H9 (cell line): ENCODE measurements around the gene CERK. TPM values are rescaled to one million over a fixed set of nuclear protein-coding genes. Genes with fewer than 3 reads are reported as not detected.

Experiments used
- DNase-seq: peaks from one replicate; pipeline ENCODE4 v3.0.0-alpha.2; 2017
- H2AFZ ChIP-seq: one replicate; pipeline ENCODE4 v1.6.1; 2013; ENCODE audit warnings: mild to moderate bottlenecking, low read length, control low read depth, moderate library complexity
- H2AK5ac ChIP-seq: 2 replicates; pipeline ENCODE4 v1.6.1; 2013; ENCODE audit warnings: low read length, control low read depth, mixed read lengths; ENCODE audit not compliant: insufficient read length
- H2BK120ac ChIP-seq: one replicate; pipeline ENCODE4 v1.6.1; 2013; ENCODE audit warnings: low read depth, mild to moderate bottlenecking, low read length, control low read depth, inconsistent platforms; ENCODE audit not compliant: poor library complexity, severe bottlenecking
- H2BK12ac ChIP-seq: 2 replicates; pipeline ENCODE4 v1.6.1; 2013; ENCODE audit warnings: low read length, control low read depth, mixed read lengths, low read depth; ENCODE audit not compliant: insufficient read length
- H2BK15ac ChIP-seq: 2 replicates; pipeline ENCODE4 v1.6.1; 2013; ENCODE audit warnings: low read depth, low read length, control low read depth
- H2BK20ac ChIP-seq: one replicate; pipeline ENCODE4 v1.6.1; 2013; ENCODE audit warnings: low read depth, mild to moderate bottlenecking, low read length, control low read depth, inconsistent platforms; ENCODE audit not compliant: poor library complexity, severe bottlenecking
- H2BK5ac ChIP-seq: 2 replicates; pipeline ENCODE4 v1.6.1; 2013; ENCODE audit warnings: low read length, control low read depth, mixed read lengths; ENCODE audit not compliant: insufficient read length
- H3K14ac ChIP-seq: 2 replicates; pipeline ENCODE4 v1.6.1; 2013; ENCODE audit warnings: low read length, control low read depth; ENCODE audit not compliant: insufficient read depth
- H3K18ac ChIP-seq: 2 replicates; pipeline ENCODE4 v1.6.1; 2013; ENCODE audit warnings: low read depth, mild to moderate bottlenecking, mixed read lengths, low read length, control low read depth; ENCODE audit not compliant: insufficient read length
- H3K23ac ChIP-seq: 2 replicates; pipeline ENCODE4 v1.6.1; 2013; ENCODE audit warnings: low read length, control low read depth, mixed read lengths, low read depth; ENCODE audit not compliant: insufficient read length
- H3K23me2 ChIP-seq: 2 replicates; pipeline ENCODE4 v1.6.1; 2013; ENCODE audit warnings: low read depth, mild to moderate bottlenecking, mixed read lengths, low read length, control low read depth; ENCODE audit not compliant: insufficient read length, poor library complexity, severe bottlenecking
- H3K27ac ChIP-seq: 2 replicates; pipeline ENCODE4 v1.5.1; 2013; ENCODE audit warnings: low read length, control low read depth, mixed read lengths, low read depth; ENCODE audit not compliant: insufficient read length
- H3K27me3 ChIP-seq: 2 replicates; pipeline ENCODE4 v1.6.1; 2013; ENCODE audit warnings: low read length, control low read depth, inconsistent platforms; ENCODE audit not compliant: insufficient read depth
- H3K4ac ChIP-seq: 2 replicates; pipeline ENCODE4 v1.6.1; 2013; ENCODE audit warnings: low read depth, mild to moderate bottlenecking, control low read depth, inconsistent platforms, low read length, moderate library complexity
- H3K4me1 ChIP-seq: 2 replicates; pipeline ENCODE4 v1.6.1; 2013; ENCODE audit warnings: low read length, control low read depth, inconsistent platforms; ENCODE audit not compliant: insufficient read depth
- H3K4me2 ChIP-seq: 2 replicates; pipeline ENCODE4 v1.6.1; 2013; ENCODE audit warnings: low read length, control low read depth, mixed read lengths; ENCODE audit not compliant: insufficient read length, insufficient read depth
- H3K56ac ChIP-seq: 2 replicates; pipeline ENCODE4 v1.6.1; 2013; ENCODE audit warnings: low read depth, mild to moderate bottlenecking, mixed read lengths, low read length, control low read depth; ENCODE audit not compliant: insufficient read length
- H3K79me1 ChIP-seq: 2 replicates; pipeline ENCODE4 v1.6.1; 2013; ENCODE audit warnings: low read depth, mild to moderate bottlenecking, moderate library complexity, low read length, control low read depth, inconsistent platforms; ENCODE audit not compliant: insufficient read depth, poor library complexity, severe bottlenecking
- H3K79me2 ChIP-seq: 2 replicates; pipeline ENCODE4 v1.6.1; 2013; ENCODE audit warnings: low read length, control low read depth, inconsistent platforms; ENCODE audit not compliant: insufficient read depth
- H3K9ac ChIP-seq: 2 replicates; pipeline ENCODE4 v1.6.1; 2013; ENCODE audit warnings: low read length, control low read depth, mixed read lengths; ENCODE audit not compliant: insufficient read length; ENCODE audit errors: extremely low read depth
- H3K9me3 ChIP-seq: one replicate; pipeline ENCODE4 v1.6.1; 2013; ENCODE audit warnings: low read depth, low read length, inconsistent platforms; ENCODE audit not compliant: control insufficient read depth
- H3T11ph ChIP-seq: one replicate; pipeline ENCODE4 v1.6.1; 2013; ENCODE audit warnings: mild to moderate bottlenecking, low read length, control low read depth, inconsistent platforms
- H4K20me1 ChIP-seq: one replicate; pipeline ENCODE4 v1.6.1; 2013; ENCODE audit not compliant: control insufficient read depth, insufficient read length, insufficient read depth
- H4K5ac ChIP-seq: 2 replicates; pipeline ENCODE4 v1.6.1; 2013; ENCODE audit warnings: low read depth, mild to moderate bottlenecking, mixed read lengths, low read length, control low read depth; ENCODE audit not compliant: insufficient read length
- H4K8ac ChIP-seq: replicated peaks from 2 replicates; pipeline ENCODE4 v1.6.1; 2013; ENCODE audit warnings: low read length, control low read depth, mixed read lengths, low read depth; ENCODE audit not compliant: insufficient read length
- H4K91ac ChIP-seq: 2 replicates; pipeline ENCODE4 v1.6.1; 2013; ENCODE audit warnings: low read depth, mild to moderate bottlenecking, moderate library complexity, mixed read lengths, low read length, control low read depth; ENCODE audit not compliant: insufficient read length
- H3K27ac Mint-ChIP-seq, 3 experiments: 2 replicates in 2 of 3; 3 replicates in 1 of 3; pipeline ENCODE4 v1.8.0; 2020 to 2021; ENCODE audit warnings: mixed read lengths in 3 of 3, mild to moderate bottlenecking in 1 of 3, moderate library complexity in 1 of 3
- H3K27me3 Mint-ChIP-seq: 2 replicates; pipeline ENCODE4 v1.8.0; 2021; ENCODE audit warnings: low read depth, mild to moderate bottlenecking, moderate library complexity, mixed read lengths
- H3K36me3 Mint-ChIP-seq, 3 experiments: 2 replicates in 2 of 3; 3 replicates in 1 of 3; pipeline ENCODE4 v1.8.0; 2020 to 2021; ENCODE audit warnings: low read depth in 3 of 3, mixed read lengths in 3 of 3; ENCODE audit not compliant: insufficient read depth in 1 of 3
- H3K4me1 Mint-ChIP-seq, 2 experiments: 2 replicates each; pipeline ENCODE4 v1.8.0; 2020; ENCODE audit warnings: mixed read lengths in 2 of 2
- H3K4me3 Mint-ChIP-seq, 2 experiments: 2 replicates in 1 of 2; 3 replicates in 1 of 2; pipeline ENCODE4 v1.8.0; 2020 to 2021; ENCODE audit warnings: mild to moderate bottlenecking in 2 of 2, mixed read lengths in 2 of 2, moderate library complexity in 1 of 2
- H3K9me3 Mint-ChIP-seq, 2 experiments: 2 replicates in 1 of 2; 3 replicates in 1 of 2; pipeline ENCODE4 v1.8.0; 2020; ENCODE audit warnings: mild to moderate bottlenecking in 2 of 2, mixed read lengths in 2 of 2, moderate library complexity in 1 of 2
- CTCF ChIP-seq: fragments of 200-600 bp; sonication (generic); conservative IDR thresholded peaks from 3 replicates; pipeline ENCODE4 v1.8.0; 2021; ENCODE audit warnings: antibody characterized with exemption, mild to moderate bottlenecking
- WGBS: extraction: QIAGEN DNeasy Blood & Tissue Kit; methylation state at CpG from one replicate; pipeline ENCODE4 v1.1.7; 2013; ENCODE audit warnings: missing lambda C conversion rate, low lambda C conversion rate, mixed read lengths; ENCODE audit not compliant: insufficient read length; ENCODE audit errors: extremely low coverage; 5-methylcytosine and 5-hydroxymethylcytosine counted together
- total RNA-seq: library from RNA; stranded (reverse); gene quantifications from 2 replicates; pipeline ENCODE4 v1.2.1, GENCODE V29; 2021

CERK gene
- total RNA-seq, 1 experiment from 2014 or later = 47.1 TPM

GRCh38 chr22:46750863-46751443 lies 12.9 kb upstream of the CERK start:
- H3K27ac ChIP-seq = no peak overlapping the region
- DNase-seq = no peak
- H3K18ac ChIP-seq = no peak overlapping the region
- no peak overlapping the region for H3K9ac ChIP-seq
- no peak overlapping the region for H2BK20ac ChIP-seq
- no peak overlapping the region for H2BK12ac ChIP-seq
- no peak overlapping the region for H2AFZ ChIP-seq
- no peak overlapping the region for H3K23ac ChIP-seq
- H3K79me2 ChIP-seq = no peaks in the 10 kb centered on the region
- no peak overlapping the region for H3T11ph ChIP-seq
- H2BK15ac ChIP-seq = no peak overlapping the region
- Mint-ChIP-seq H3K4me3 (no peak overlapping the region), H3K27ac (peak overlapping the region in 1 of 3 experiments; percentile 54; a peak in 1 of 7 replicates), H3K4me1 (no peaks in the 10 kb centered on the region), H3K9me3 (peaks cover 6 to 13% of the 10 kb centered on the region in 2 experiments), H3K36me3 (peaks cover 4 to 6% (median 5%) of the 10 kb centered on the region in 3 experiments; a peak in 3 of 7 replicates), H3K27me3 (peaks cover 45% of the 10 kb centered on the region)
- H4K8ac ChIP-seq = no peak overlapping the region
- H4K20me1 ChIP-seq = no peaks in the 10 kb centered on the region
- no CpG with 5 or more reads among the region's 12 CpGs for WGBS
- no peaks in the 10 kb centered on the region for H3K27me3 ChIP-seq
- H3K9me3 ChIP-seq = no peaks in the 10 kb centered on the region
- H2AK5ac ChIP-seq = no peak overlapping the region
- H3K14ac ChIP-seq = no peak overlapping the region
- no peak overlapping the region for H3K4me2 ChIP-seq
- no peak overlapping the region for H4K5ac ChIP-seq
- H4K91ac ChIP-seq = no peak overlapping the region
- H3K4me1 ChIP-seq = no peaks in the 10 kb centered on the region
- H3K79me1 ChIP-seq = no peaks in the 10 kb centered on the region
- no peak for TF ChIP-seq CTCF
- no peak overlapping the region for H3K56ac ChIP-seq
- no peak overlapping the region for H3K4ac ChIP-seq
- H2BK120ac ChIP-seq = no peak overlapping the region
- no peak overlapping the region for H2BK5ac ChIP-seq
- H3K23me2 ChIP-seq = no peaks in the 10 kb centered on the region
